ENCODE measurements around the gene BET1L. TPM values are rescaled to one million over a fixed set of nuclear protein-coding genes. Genes with fewer than 3 reads are reported as not detected.

The BET1L gene
- total and polyA plus RNA-seq, 10 of the 15 experiments (the other 5 are each of a cell fraction or from before 2014, with no cell fraction given) = 6.7 to 55.4 (median 39.7) TPM

GRCh38 chr11:230431-230830, 23.2 kb upstream of the BET1L start:
- Histone ChIP-seq H4K20me1 (ENCODE audit: control insufficient read depth, insufficient read depth) (no peaks in the 10 kb centered on the region), H3K4me2 (ENCODE audit: control insufficient read depth, insufficient read depth) (no peak overlapping the region), H3K4me1 (ENCODE audit: control insufficient read depth, insufficient read depth, low read length) (no peaks in the 10 kb centered on the region), H3K27me3 (replicated peaks in 1 of 2; ENCODE audit: control insufficient read depth in 2 of 2, insufficient read depth in 2 of 2, low read length in 1 of 2) (no peaks in the 10 kb centered on the region), H3K79me2 (ENCODE audit: control insufficient read depth, insufficient read depth, low read length) (no peaks in the 10 kb centered on the region; the same call in none of the 2 replicates), H3K4me3 (no peak overlapping the region), H3K9me3 (replicated peaks; ENCODE audit: control insufficient read depth, insufficient read depth, low read length) (no peaks in the 10 kb centered on the region), H2AFZ (ENCODE audit: control insufficient read depth, low read depth, low read length) (no peak overlapping the region), H3K27ac (ENCODE audit: control insufficient read depth, insufficient read depth) (no peak overlapping the region), H3K9ac (ENCODE audit: control insufficient read depth, insufficient read depth, low read length) (no peak overlapping the region), H3K36me3 (ENCODE audit: control insufficient read depth in 2 of 2, insufficient read depth in 2 of 2, low read length in 1 of 2) (no peaks in the 10 kb centered on the region)
- no peak for ATAC-seq
- in situ Hi-C loops (cut with MboI) (no loop called here), intact Hi-C loops (cut with micrococcal nuclease; ENCODE audit: unreplicated experiment) (no loop called here)
- FAIRE-seq = no peak
- ChIA-PET CTCF (no interaction called here), RAD21 (ENCODE audit: unreplicated experiment) (no interaction called here), SMC1A (ENCODE audit: uncharacterized antibody, unreplicated experiment) (interaction anchor here (1.0 to 1.6 kb wide), 3 partner anchors 14 to 38 kb away, joined by 3 to 5 read pairs (median 3); no protein-coding TSS in a partner anchor), POLR2A (interaction anchor here (1.2 kb wide), 2 partner anchors 11 to 22 kb away, joined by 4 read pairs; no protein-coding TSS in a partner anchor)
- WGBS (ENCODE audit: insufficient coverage, insufficient replicate concordance, low lambda C conversion rate, missing lambda C conversion rate) = 93% methylated on average over 10 of the region's 10 CpGs
- DNase-seq (ENCODE audit: low read depth, low spot score) = no peak
- BruUV-seq (replicated peaks) = no TSS peak
- TF ChIP-seq PRDM15 (CRISPR knock-in tag; IDR thresholded peaks at IDR 0.05) (no peak), CBFB (IDR thresholded peaks at IDR 0.05; ENCODE audit: low read depth) (no peak), NKRF (conservative IDR thresholded peaks at IDR 0.05) (no peak), PKNOX1 (IDR thresholded peaks at IDR 0.05) (no peak), RCOR1 (conservative IDR thresholded peaks at IDR 0.05; ENCODE audit: low read depth, low read length) (no peak), USF1 (IDR thresholded peaks at IDR 0.05; ENCODE audit: borderline replicate concordance, extremely low read length, insufficient read depth, low read depth, low read length) (no peak), ZNF207 (IDR thresholded peaks at IDR 0.05; ENCODE audit: borderline replicate concordance) (no peak), NR2C2 (IDR thresholded peaks at IDR 0.05; ENCODE audit: borderline replicate concordance, control insufficient read depth, insufficient read length, low read depth) (no peak), NBN (IDR thresholded peaks at IDR 0.05) (no peak), ZNF217 (IDR thresholded peaks at IDR 0.05) (no peak), ZZZ3 (IDR thresholded peaks at IDR 0.05; ENCODE audit: control insufficient read depth, insufficient read length, low read depth) (no peak), MEF2B (IDR thresholded peaks at IDR 0.05; ENCODE audit: partially characterized antibody, poor library complexity, severe bottlenecking) (no peak), ZNF24 (IDR thresholded peaks at IDR 0.05) (no peak), YBX1 (IDR thresholded peaks at IDR 0.05) (no peak), JUND (IDR thresholded peaks at IDR 0.05; ENCODE audit: low read depth, low read length) (no peak), ZNF274 (IDR thresholded peaks at IDR 0.05; ENCODE audit: insufficient read depth, insufficient read length) (no peak), CHD4 (IDR thresholded peaks at IDR 0.05) (no peak), EZH2 (IDR thresholded peaks at IDR 0.05; ENCODE audit: borderline replicate concordance, control insufficient read depth, low read depth, low read length) (no peak), DPF2 (IDR thresholded peaks at IDR 0.05) (no peak)

All from GM12878 (cell line).